ENCODE measurements around the gene INSM1. TPM values are rescaled to one million over a fixed set of nuclear protein-coding genes. Genes with fewer than 3 reads are reported as not detected.

Gene INSM1
- total RNA-seq, 1 experiment from 2014 or later, result not detected

GRCh38 chr20:20417876-20418676, 50.2 kb downstream of the INSM1 start:
- TF ChIP-seq, protein P1, sequence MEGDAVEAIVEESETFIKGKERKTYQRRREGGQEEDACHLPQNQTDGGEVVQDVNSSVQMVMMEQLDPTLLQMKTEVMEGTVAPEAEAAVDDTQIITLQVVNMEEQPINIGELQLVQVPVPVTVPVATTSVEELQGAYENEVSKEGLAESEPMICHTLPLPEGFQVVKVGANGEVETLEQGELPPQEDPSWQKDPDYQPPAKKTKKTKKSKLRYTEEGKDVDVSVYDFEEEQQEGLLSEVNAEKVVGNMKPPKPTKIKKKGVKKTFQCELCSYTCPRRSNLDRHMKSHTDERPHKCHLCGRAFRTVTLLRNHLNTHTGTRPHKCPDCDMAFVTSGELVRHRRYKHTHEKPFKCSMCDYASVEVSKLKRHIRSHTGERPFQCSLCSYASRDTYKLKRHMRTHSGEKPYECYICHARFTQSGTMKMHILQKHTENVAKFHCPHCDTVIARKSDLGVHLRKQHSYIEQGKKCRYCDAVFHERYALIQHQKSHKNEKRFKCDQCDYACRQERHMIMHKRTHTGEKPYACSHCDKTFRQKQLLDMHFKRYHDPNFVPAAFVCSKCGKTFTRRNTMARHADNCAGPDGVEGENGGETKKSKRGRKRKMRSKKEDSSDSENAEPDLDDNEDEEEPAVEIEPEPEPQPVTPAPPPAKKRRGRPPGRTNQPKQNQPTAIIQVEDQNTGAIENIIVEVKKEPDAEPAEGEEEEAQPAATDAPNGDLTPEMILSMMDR (IDR thresholded peaks at IDR 0.05; ENCODE audit: insufficient read depth in 1 of 2, low read depth in 1 of 2, low read length in 1 of 2, severe bottlenecking in 1 of 2, unreplicated experiment in 1 of 2), result no peak
- Histone ChIP-seq H3K36me3 (ENCODE audit: control insufficient read depth, insufficient read depth, low read length) (no peaks in the 10 kb centered on the region), H3K4me1 (no peaks in the 10 kb centered on the region), H3K4me3 (ENCODE audit: low read depth, low read length) (no peak overlapping the region), H3K27me3 (replicated peaks; ENCODE audit: control insufficient read depth, insufficient read depth, low read length) (no peaks in the 10 kb centered on the region), H3K9me3 (no peaks in the 10 kb centered on the region)
- H3K27me3 Mint-ChIP-seq (ENCODE audit: insufficient read depth, unreplicated experiment), result no peaks in the 10 kb centered on the region
- no peaks in the 10 kb centered on the region for H3K4me1 Mint-ChIP-seq (ENCODE audit: low read depth, unreplicated experiment)
- BruUV-seq (replicated peaks), result no TSS peak
- no peak overlapping the region for H3K4me3 Mint-ChIP-seq (ENCODE audit: unreplicated experiment)
- no peak for DNase-seq
- H3K27ac Mint-ChIP-seq (ENCODE audit: unreplicated experiment), result no peak overlapping the region
- H3K9me3 Mint-ChIP-seq (ENCODE audit: unreplicated experiment), result no peaks in the 10 kb centered on the region
- H3K36me3 Mint-ChIP-seq (ENCODE audit: insufficient read depth, unreplicated experiment), result no peaks in the 10 kb centered on the region
- intact Hi-C loops (cut with micrococcal nuclease; ENCODE audit: unreplicated experiment), result no loop called here
- POLR2A ChIA-PET, result no interaction called here
- CTCF ChIA-PET, result interaction anchor here (0.6 kb wide), 1 partner anchor 1702 kb away, joined by 4 read pairs; no protein-coding TSS in a partner anchor

Data from Caco-2 (cell line).